ENCODE results near the gene TMEM270.
A peak's percentile ranks its signal among the peaks of the same experiment; 100 is the strongest.

TMEM270 gene

DNA sequence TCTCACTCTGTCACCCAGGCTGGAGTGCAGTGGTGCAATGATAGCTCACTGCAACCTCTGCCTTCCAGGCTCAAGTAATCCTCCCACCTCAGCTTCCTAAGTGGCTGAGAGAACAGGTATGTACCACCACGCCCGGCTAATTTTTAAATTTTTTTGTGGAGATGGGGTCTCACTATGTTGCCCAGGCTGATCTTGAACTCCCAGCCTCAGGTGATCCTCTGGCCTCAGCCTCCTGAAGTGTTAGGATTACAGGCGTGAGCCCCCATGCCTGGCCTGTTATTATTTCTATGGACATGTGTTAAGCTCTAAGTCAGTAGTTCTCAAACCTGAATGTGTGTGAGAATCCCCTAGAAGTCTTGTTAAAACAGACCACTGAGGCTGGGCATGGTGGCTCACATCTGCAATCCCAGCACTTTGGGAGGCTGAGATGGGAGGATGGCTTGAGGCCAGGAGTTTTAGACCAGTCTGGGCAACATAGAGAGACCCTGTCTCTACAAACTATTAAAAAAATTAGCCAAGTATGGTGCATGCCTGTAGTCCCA, 24.5 kb downstream of the TMEM270 start:
- H3K27me3 ChIP-seq, result no peaks in the 10 kb centered on the region
- intact Hi-C loops (cut with DNase I; ENCODE audit: low total_unique reads), result no loop called here
- TF ChIP-seq, protein P1, sequence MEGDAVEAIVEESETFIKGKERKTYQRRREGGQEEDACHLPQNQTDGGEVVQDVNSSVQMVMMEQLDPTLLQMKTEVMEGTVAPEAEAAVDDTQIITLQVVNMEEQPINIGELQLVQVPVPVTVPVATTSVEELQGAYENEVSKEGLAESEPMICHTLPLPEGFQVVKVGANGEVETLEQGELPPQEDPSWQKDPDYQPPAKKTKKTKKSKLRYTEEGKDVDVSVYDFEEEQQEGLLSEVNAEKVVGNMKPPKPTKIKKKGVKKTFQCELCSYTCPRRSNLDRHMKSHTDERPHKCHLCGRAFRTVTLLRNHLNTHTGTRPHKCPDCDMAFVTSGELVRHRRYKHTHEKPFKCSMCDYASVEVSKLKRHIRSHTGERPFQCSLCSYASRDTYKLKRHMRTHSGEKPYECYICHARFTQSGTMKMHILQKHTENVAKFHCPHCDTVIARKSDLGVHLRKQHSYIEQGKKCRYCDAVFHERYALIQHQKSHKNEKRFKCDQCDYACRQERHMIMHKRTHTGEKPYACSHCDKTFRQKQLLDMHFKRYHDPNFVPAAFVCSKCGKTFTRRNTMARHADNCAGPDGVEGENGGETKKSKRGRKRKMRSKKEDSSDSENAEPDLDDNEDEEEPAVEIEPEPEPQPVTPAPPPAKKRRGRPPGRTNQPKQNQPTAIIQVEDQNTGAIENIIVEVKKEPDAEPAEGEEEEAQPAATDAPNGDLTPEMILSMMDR (IDR thresholded peaks at IDR 0.05), result no peak
- no peaks in the 10 kb centered on the region for H3K9me3 ChIP-seq
- peak overlapping the region; percentile 84 to 93 for H3K27ac ChIP-seq
- no peak overlapping the region for H3K4me3 ChIP-seq
- DNase-seq, result no peak
- no peaks in the 10 kb centered on the region for H3K36me3 ChIP-seq
- H3K4me1 ChIP-seq, result peaks cover 6 to 62% (median 46%) of the 10 kb centered on the region in 4 donors

DNA sequence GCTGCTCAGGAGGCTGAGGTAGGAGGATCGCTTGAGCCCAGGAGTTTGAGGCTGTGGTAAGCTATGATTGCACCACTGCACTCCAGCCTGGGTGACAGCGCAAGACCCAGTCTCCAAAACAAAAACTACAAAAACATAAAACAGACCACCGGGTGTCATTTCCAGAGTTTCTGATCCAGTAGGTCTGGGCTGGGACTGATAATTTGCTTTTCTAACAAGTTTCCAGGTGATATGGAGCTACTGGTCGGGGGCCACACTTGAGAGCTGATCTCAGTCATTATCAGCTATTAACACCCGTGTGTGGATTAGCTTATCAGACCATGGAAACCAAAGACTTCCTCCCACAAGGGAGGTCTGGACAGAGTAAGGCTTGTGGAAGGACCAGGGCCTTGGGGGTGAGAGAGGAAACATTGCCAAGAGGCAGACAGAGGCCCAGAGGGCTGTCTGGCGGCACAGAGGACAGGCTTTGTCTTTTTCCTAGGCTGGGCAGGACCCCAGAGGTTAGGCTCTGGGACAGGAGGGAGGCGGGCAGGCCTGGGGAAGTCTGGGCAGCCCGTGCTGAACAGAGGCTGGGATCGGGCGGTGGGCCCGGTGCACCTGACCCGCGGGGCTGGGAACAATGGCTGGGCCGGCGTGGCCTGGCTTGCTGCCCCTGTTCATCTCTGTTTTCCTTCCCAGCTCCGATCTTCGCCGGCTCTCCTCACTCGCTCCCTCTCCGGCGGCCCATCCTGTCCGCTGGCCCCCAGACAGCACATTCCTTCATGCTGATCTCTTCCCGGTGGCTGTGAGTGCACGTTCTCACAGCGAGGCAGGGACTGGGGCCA, 25.2 kb downstream of the TMEM270 start:
- Histone ChIP-seq H3K27me3 (no peaks in the 10 kb centered on the region), H3K27ac (peak overlapping the region; percentile 84 to 93), H3K36me3 (no peaks in the 10 kb centered on the region), H3K9me3 (no peaks in the 10 kb centered on the region), H3K4me3 (no peak overlapping the region), H3K4me1 (peaks cover 6 to 62% (median 44%) of the 10 kb centered on the region in 4 donors)
- DNase-seq, result peak; percentile 70 to 86
- TF ChIP-seq, protein P1 (IDR thresholded peaks at IDR 0.05), result no peak
- intact Hi-C loops (cut with DNase I; ENCODE audit: low total_unique reads), result no loop called here

DNA sequence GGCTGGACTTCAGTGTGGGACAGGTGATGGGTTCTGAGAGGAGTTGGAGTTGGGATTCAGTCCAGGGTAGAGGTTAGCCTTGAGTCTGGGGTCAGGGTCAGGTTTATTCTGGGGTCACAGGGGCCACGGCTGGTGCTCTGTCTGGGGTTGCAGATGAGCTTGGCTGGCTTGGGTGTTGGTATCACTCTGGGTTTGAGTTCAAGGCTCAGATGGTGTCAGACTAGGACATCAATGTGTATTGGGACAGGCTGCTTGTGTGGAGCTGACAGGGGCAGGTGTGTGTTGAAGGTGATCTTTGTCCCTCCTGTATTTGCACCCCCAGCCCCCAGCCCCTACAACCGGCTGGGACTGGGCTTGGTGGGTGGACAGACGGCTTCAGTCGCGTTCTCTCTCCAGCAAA, 26.8 kb downstream of the TMEM270 start:
- H3K27ac ChIP-seq, result peak overlapping the region; percentile 84 to 93
- intact Hi-C loops (cut with DNase I; ENCODE audit: low total_unique reads), result no loop called here
- no peaks in the 10 kb centered on the region for H3K27me3 ChIP-seq
- H3K36me3 ChIP-seq, result no peaks in the 10 kb centered on the region
- peaks cover 6 to 65% (median 43%) of the 10 kb centered on the region in 4 donors for H3K4me1 ChIP-seq
- no peaks in the 10 kb centered on the region for H3K9me3 ChIP-seq
- H3K4me3 ChIP-seq, result no peak overlapping the region
- DNase-seq, result no peak
- TF ChIP-seq, protein P1 (IDR thresholded peaks at IDR 0.05), result no peak

DNA sequence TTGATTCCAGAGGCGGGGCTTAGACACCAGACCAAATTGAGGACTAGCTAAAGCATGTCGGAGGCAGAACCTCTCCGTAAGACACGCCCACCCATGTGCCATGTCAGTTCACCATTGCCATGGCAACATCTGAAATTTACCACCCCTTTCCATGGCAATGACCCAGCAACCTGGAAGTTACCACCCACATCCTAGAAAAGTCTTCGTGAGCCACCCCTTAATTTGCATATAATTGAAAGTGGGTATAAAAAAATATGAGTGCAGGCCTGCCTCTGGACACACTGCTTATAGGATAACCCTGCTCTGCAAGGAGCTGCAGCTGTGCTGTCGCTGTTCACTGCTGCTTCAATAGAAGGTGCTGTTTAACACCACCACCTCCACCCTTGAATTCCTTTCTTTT, 28.0 kb downstream of the TMEM270 start:
- TF ChIP-seq, protein P1 (IDR thresholded peaks at IDR 0.05), result no peak
- H3K4me1 ChIP-seq, result peaks cover 6 to 77% (median 55%) of the 10 kb centered on the region in 4 donors
- DNase-seq, result no peak
- no peaks in the 10 kb centered on the region for H3K36me3 ChIP-seq
- H3K27ac ChIP-seq, result peak overlapping the region; percentile 89 to 93
- intact Hi-C loops (cut with DNase I; ENCODE audit: low total_unique reads), result no loop called here
- H3K27me3 ChIP-seq, result no peaks in the 10 kb centered on the region
- no peaks in the 10 kb centered on the region for H3K9me3 ChIP-seq
- no peak overlapping the region for H3K4me3 ChIP-seq

DNA sequence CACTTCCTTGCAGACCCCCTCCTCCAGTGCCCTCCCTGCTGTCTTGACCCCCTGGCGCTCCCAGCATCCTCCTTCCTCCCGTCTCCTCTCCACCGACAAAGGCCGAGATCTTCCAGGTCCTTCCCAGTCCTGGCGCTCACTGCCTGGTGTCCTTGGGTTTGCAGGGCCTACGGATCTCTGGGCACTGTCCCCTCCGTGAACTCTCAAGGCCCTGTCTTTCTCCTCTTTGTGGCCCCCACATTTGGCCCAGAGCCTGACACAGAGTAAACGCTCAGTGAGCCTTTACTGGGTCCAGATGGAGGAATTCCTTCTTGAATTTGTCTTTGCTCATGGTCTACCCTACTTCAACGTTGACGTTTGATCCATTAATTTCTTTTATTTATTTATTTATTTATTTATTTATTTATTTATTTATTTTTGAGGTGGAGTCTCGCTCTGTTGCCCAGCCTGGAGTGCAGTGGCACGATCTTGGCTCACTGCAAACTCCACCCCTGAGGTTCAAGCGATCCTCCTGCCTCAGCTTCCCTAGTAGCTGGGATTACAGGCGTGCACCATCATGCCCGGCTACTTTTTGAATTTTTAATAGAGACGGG, 29.7 kb downstream of the TMEM270 start:
- DNase-seq, result no peak
- H3K27me3 ChIP-seq, result no peaks in the 10 kb centered on the region

More for the DNA sequence above, 29.7 kb downstream of the TMEM270 start:
- H3K27ac ChIP-seq, result peak overlapping the region; percentile 89 to 93
- no peak overlapping the region for H3K4me3 ChIP-seq
- intact Hi-C loops (cut with DNase I; ENCODE audit: low total_unique reads), result loop anchor here (10.0 kb wide), 1 partner anchor 104 kb away; no protein-coding TSS in a partner anchor
- no peaks in the 10 kb centered on the region for H3K9me3 ChIP-seq
- no peaks in the 10 kb centered on the region for H3K36me3 ChIP-seq
- H3K4me1 ChIP-seq, result peaks cover 12 to 77% (median 65%) of the 10 kb centered on the region in 4 donors
- TF ChIP-seq, protein P1 (IDR thresholded peaks at IDR 0.05), result no peak
